Measurements from ENCODE around the gene LMTK2.

DNA sequence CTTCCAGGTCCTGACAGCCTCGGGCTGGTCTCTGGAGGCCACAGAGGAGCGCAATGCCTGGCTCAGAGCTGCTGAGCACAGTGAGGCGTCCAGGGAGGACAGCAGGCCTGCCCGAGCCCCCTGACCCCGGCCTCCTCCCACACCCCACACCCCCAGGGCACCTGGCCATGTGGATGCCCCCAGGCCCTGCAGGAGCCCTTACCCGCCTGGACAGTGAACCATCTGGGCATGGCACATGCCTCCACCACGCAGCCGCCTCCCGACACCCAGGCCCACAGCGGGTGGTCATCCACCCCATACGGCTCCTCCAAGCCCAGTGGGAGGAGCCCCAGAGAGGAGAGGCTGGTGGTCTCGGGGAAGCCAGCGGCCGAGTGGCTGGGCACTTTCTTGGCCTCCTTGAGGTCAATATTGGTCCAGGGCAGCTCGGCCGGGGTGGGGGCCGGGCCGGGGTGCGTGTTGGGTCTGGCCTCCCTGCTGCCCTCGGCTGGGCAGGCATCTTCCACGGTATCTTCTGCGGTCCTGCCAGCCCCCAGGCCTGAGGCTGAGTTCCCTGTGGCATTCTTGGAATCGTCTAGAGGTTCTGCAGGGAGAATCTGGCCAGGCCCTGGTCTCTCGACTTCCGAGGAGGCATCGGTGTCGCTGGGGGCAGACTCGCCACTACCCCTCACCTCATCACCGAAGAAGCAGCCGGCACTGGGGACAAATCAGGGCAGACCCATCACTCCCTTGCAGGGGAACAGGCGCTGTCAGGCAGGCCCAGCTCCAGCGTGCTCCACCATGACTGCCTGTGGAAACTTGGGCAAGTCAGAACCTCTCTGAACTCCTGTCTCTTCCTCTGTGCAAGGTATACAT is 126.8 kb downstream of the LMTK2 start:
- no peak for TF ChIP-seq POLR2A (IDR thresholded peaks at IDR 0.05; ENCODE audit: low read depth, low read length)
- no peak for TF ChIP-seq POLR2AphosphoS5 (IDR thresholded peaks at IDR 0.05; ENCODE audit: low read depth, low read length)
- no peak for TF ChIP-seq TAF1 (IDR thresholded peaks at IDR 0.05; ENCODE audit: low read depth, low read length)
